Measurements from ENCODE around the gene TOMM34. TPM values are rescaled to one million over a fixed set of nuclear protein-coding genes. Genes with fewer than 3 reads are reported as not detected.

TOMM34 gene
- total RNA-seq, 6 donors from 2014 or later: 6.2 to 26.1 (median 13.5) TPM

DNA sequence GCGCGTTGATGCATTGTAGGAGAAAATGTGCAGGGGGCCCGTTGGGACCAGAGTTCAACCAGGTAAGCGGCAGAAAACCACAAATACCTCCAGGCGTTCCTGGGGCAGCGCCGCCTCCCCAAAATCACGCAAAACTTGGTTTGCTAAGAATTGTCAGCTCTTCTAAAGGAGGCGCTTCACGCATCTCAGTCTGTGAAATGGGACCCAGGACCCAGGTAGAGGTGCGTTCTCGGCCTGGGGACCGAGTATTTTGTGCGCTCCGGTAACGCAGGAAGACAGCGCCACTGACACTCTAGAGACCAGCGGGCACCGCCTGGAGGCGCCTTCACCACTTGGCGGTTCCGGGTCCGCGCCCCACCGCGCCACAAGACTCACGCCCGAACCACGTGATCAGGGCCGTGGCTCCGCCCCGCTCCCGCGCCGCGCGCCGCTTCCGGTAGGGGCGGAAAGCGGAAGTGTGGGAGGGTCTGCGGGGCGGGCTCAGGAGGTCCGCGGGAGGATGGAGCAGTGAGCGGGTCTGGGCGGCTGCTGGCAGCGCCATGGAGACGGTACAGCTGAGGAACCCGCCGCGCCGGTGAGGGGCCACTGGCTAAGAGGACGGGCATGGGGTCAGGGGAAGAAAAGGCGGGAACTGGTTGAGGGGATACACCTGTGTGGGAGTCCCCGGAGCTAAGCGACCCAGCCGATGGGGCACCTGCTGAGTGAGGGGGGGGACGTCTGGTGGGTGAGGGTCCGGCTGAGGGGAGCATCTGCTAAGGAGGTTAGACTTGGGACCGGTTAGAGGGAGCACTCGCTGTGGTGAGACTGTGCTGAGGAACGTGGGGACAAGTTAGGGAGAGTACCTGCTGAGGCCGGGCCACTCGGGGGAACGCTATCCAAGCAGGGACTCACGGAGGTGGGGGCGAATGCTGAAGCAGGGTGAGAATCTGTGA lies 6.1 kb upstream of the TOMM34 start, which contains the start of gene STK4:
Gene STK4 (plus strand): TSS at position 483 of the 932 bp plus-strand sequence. CDS start 57 bp downstream, at position 540.
- peak; percentile 98 to 99 for ATAC-seq (ENCODE audit: low FRiP score in 2 of 2)
- H3K4me1 ChIP-seq: peaks cover 26 to 38% (median 31%) of the 10 kb centered on the region in 4 donors
- no peaks in the 10 kb centered on the region for H3K36me3 ChIP-seq
- peak within 1 kb of the TSS; percentile 82 to 97 (median 90) for H3K27ac ChIP-seq
- WGBS, 2 donors: 2 to 4% methylated on average over 34 to 56 of the region's 68 CpGs
- H3K4me3 ChIP-seq: peak within 1 kb of the TSS; percentile 63 to 98 (median 90)
- DNase-seq: peak; percentile 97 to 100
- no peaks in the 10 kb centered on the region for H3K27me3 ChIP-seq
- TF ChIP-seq EP300 (IDR thresholded peaks at IDR 0.05) (peak in 1 of 4 donors; percentile 85), POLR2A (IDR thresholded peaks at IDR 0.05) (peak in 3 of 4 donors; percentile 74 to 96 (median 83)), POLR2AphosphoS5 (IDR thresholded peaks at IDR 0.05) (peak; percentile 97 to 98)
- TF ChIP-seq, protein P1, sequence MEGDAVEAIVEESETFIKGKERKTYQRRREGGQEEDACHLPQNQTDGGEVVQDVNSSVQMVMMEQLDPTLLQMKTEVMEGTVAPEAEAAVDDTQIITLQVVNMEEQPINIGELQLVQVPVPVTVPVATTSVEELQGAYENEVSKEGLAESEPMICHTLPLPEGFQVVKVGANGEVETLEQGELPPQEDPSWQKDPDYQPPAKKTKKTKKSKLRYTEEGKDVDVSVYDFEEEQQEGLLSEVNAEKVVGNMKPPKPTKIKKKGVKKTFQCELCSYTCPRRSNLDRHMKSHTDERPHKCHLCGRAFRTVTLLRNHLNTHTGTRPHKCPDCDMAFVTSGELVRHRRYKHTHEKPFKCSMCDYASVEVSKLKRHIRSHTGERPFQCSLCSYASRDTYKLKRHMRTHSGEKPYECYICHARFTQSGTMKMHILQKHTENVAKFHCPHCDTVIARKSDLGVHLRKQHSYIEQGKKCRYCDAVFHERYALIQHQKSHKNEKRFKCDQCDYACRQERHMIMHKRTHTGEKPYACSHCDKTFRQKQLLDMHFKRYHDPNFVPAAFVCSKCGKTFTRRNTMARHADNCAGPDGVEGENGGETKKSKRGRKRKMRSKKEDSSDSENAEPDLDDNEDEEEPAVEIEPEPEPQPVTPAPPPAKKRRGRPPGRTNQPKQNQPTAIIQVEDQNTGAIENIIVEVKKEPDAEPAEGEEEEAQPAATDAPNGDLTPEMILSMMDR (IDR thresholded peaks at IDR 0.05): peak; percentile 49 to 86 (median 76)
- no peaks in the 10 kb centered on the region for H3K9me3 ChIP-seq

DNA sequence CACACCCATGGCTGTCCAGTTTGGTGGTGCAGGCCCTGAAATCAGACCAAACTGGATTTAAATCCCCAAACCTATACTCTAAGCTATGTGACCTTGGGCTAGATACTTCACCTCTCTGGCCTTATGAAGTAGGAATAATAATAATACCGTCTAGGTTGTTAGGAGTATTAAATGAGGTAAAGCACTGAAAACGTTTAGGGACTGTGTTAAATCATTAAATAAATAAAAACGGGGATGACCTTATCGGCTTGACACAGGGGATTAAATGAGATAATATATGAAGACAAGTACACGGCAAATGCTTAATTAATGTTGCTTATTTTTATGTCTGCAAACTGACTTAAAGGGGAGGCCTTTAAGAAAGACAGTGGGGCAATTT lies 5.4 kb upstream of the TOMM34 start:
- no peaks in the 10 kb centered on the region for H3K9me3 ChIP-seq
- no peaks in the 10 kb centered on the region for H3K36me3 ChIP-seq
- ATAC-seq (ENCODE audit: low FRiP score in 2 of 2) (no peak), DNase-seq (no peak)
- H3K4me1 ChIP-seq: peaks cover 27 to 38% (median 33%) of the 10 kb centered on the region in 4 donors
- TF ChIP-seq, protein P1 (IDR thresholded peaks at IDR 0.05): no peak
- TF ChIP-seq POLR2AphosphoS5 (IDR thresholded peaks at IDR 0.05) (no peak), EP300 (IDR thresholded peaks at IDR 0.05) (no peak), POLR2A (IDR thresholded peaks at IDR 0.05) (no peak)
- H3K4me3 ChIP-seq: peak overlapping the region; percentile 36 to 98 (median 90)
- H3K27me3 ChIP-seq: no peaks in the 10 kb centered on the region
- 50 to 59% methylated on average over 5 of the region's 5 CpGs for WGBS, 2 donors
- peak overlapping the region; percentile 82 to 97 (median 90) for H3K27ac ChIP-seq

DNA sequence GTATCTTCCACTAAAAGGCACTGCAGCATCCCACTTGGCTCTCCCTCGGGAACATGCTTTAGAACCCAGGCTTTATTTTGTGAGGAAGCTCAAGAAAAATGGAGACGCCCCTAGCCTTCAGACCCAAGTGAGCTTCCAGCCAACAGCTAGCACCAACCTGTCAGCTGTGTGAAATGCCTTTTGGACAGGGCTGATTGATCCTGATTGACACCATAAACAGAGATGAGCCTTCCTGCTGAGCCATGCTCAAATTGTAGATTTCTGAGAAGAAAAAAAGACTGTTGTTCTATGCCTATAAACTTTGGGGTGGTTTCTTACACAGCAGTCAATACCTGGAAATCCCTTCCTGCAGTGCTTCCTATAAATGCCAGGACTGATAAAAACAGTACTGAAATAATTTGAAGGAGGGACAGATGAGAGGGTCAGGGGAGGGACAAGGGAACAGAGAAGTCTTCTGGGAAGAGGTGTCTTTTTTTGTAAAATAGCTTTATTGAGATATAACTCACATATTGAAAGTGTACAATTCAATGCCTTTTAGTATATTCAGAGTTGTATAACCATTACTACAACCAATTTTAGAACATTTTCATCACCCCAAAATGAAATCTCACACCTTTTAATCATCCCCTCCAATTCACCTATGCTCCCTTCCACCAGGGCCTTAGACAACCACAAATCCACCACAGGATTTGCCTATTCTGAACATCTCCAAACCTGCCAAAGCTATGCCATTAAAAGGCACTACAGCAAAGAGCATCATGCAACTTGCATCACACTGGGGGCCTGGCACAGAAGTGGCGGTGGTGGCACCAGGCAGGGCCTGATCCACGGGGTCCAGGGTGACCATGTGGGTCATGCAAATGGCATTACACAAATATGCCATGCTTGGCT lies 3.4 kb upstream of the TOMM34 start:
- Histone ChIP-seq H3K27ac (no peak overlapping the region), H3K4me1 (peaks cover 25 to 35% (median 27%) of the 10 kb centered on the region in 4 donors), H3K4me3 (no peak overlapping the region), H3K36me3 (no peaks in the 10 kb centered on the region), H3K27me3 (no peaks in the 10 kb centered on the region), H3K9me3 (no peaks in the 10 kb centered on the region)
- TF ChIP-seq, protein P1 (IDR thresholded peaks at IDR 0.05): no peak
- DNase-seq (no peak), ATAC-seq (ENCODE audit: low FRiP score in 2 of 2) (no peak)
- WGBS, 2 donors: 83 to 86% methylated on average over 4 of the region's 4 CpGs

DNA sequence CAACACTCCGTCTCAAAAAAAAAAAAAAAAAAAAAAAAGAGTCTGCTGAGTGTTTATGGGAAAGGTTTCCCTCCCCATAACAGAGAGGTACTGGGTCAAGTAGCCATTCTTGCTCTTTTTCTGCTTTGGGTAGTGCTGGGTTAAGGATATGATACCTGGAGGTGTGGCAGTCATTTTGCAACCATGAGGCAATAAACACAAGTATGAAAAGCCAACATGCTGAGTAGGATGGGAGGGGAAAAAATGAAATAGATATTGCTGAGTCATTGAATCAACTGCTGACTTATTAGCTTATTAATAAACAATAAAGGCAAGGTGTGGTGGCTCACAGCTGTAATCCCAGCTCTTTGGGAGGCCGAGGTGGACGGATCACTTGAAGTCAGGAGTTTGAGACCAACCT lies 2.3 kb upstream of the TOMM34 start:
- Histone ChIP-seq H3K27me3 (no peaks in the 10 kb centered on the region), H3K36me3 (no peaks in the 10 kb centered on the region), H3K9me3 (no peaks in the 10 kb centered on the region), H3K27ac (no peak overlapping the region), H3K4me1 (peaks cover 22 to 32% (median 23%) of the 10 kb centered on the region in 4 donors), H3K4me3 (no peak overlapping the region)
- DNase-seq: no peak
- no peak for ATAC-seq (ENCODE audit: low FRiP score in 2 of 2)
- WGBS, 2 donors: 93 to 96% methylated on average over 3 of the region's 3 CpGs
- no peak for TF ChIP-seq POLR2A (IDR thresholded peaks at IDR 0.05)
- TF ChIP-seq, protein P1 (IDR thresholded peaks at IDR 0.05): no peak
- TF ChIP-seq EP300 (IDR thresholded peaks at IDR 0.05): no peak
- no peak for TF ChIP-seq POLR2AphosphoS5 (IDR thresholded peaks at IDR 0.05)

Measured in upper lobe of left lung (tissue), 6 donors.